T-helper 2 cell treated with Interferon-gamma antibody and Interleukin-4, amounts not matched to agents 100 ng/mL and 5 ng/mL, for 36 hours (primary cell): Measurements from ENCODE around the gene C14orf119. TPM values are rescaled to one million over a fixed set of nuclear protein-coding genes. Genes with fewer than 3 reads are reported as not detected.

ENCODE experiments used
- intact Hi-C: fragments of 100-400 bp; cut with micrococcal nuclease; formaldehyde crosslinking; loops from one replicate; pipeline ENCODE4 v1.15.1; 2023
- total RNA-seq: library from RNA; stranded (reverse); gene quantifications from 2 replicates; pipeline ENCODE4 v1.2.3, GENCODE V29; 2022

C14orf119 gene
- total RNA-seq, 1 donor from 2014 or later = 41.2 TPM

GRCh38 chr14:23058654-23059504, 36.4 kb upstream of the C14orf119 start:
- intact Hi-C loops = loop anchor here (1.0 to 5.0 kb wide), 3 partner anchors 73 to 488 kb away; partner anchors contain the start of gene LRP10

- intact Hi-C loops = no loop called here
Measured at GRCh38 chr14:23060536-23061260, 34.6 kb upstream of the C14orf119 start.

DNA sequence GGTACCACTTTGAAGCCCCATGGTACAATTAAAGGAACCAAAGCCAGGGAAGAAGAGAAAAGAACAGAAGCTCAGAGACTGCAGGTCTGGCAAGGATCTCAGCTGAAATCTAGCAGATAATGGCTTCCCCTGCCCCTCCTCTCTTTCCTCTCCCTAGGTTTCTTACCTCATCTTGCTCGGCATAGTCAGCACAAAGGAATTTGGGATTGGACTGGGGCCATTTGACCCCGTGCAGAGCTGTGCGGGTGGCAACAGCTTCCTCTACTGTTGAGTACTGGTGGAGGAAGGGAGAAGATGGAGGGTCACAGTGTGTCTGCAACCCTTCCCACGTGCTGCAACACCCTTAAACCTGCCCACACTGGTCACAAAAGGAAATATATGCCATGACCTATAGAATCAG, 33.3 kb upstream of the C14orf119 start:
- intact Hi-C loops = no loop called here

DNA sequence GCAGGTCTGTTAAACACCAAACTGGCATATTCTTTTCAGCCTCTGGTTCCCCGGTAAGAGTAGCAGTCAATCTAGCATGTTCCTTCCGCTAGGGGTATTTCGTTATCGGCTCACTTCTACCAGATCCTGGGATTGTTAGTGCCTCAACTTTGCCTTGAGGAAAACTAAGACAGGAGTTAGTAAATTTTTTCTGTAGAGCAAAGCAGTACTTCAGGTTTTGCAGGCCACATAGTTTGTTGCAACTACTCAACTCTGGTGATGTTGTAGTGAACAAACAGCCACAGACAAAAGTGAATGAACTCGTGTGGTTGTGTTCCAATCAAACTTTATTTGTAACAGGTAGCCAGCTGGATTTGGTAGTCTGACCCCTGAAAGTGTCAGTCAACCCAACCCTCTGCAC, 31.7 kb upstream of the C14orf119 start:
- intact Hi-C loops = no loop called here

DNA sequence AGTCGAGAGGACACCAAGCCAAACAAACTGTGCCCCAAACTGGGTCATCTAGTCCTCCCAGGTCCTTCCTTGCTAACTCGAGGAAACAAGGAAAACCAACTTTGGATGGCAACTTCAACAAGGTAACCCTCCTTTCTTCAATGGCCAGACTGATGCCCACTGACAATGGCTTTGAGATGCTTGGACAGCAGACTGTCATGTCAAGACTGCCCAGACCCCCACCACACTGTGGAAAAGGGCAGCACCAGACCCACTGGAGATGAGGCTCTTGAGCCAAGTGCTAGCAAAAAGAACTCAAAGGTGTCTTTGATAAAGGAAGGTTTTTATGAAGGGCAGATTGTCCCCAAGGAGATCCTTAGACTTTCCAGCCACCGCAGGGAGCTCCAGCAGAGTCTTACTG, 28.9 kb upstream of the C14orf119 start:
- intact Hi-C loops = no loop called here

DNA sequence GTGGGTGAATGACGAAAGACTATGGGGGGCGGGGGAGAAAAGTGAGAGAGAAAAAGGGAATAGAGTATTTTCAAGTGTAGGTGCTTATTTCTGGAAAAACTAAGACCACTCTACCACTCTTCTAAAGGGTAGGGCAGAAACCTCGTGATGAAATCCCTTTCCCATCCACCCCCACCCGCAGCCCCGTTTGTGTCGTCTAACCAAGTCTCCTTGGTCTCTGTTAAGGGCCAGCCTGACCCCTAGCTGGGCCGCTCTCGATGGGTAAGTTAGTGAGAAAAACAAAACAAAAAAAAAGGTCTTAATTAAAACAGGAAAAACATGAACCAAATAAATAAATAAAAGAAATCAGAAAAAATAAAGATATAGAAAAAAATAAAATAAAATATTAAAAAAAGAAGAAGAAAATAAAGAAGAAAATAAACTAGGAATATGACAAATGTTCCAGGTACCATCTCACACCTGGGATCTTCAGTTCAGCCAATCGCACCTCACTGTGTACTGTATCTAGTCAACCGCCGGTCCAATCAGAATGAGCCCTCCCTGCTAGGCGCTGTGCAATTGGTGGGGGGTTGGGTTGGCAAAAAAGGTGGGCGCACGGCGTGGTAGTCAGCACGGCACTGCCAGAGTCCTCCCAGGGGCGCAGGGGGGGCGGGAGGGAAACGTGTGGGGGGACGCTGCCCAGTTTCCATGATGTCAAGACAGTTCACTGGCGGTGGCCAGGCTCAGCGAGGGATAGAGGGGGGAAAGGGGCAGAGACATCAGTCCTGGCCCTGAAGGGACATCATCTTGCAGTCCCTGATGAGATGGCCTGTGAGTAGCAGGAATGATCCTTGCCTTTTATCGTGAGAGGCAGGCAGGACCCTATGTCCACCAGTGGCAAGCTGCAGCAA, 28.2 kb upstream of the C14orf119 start:
- intact Hi-C loops = no loop called here

DNA sequence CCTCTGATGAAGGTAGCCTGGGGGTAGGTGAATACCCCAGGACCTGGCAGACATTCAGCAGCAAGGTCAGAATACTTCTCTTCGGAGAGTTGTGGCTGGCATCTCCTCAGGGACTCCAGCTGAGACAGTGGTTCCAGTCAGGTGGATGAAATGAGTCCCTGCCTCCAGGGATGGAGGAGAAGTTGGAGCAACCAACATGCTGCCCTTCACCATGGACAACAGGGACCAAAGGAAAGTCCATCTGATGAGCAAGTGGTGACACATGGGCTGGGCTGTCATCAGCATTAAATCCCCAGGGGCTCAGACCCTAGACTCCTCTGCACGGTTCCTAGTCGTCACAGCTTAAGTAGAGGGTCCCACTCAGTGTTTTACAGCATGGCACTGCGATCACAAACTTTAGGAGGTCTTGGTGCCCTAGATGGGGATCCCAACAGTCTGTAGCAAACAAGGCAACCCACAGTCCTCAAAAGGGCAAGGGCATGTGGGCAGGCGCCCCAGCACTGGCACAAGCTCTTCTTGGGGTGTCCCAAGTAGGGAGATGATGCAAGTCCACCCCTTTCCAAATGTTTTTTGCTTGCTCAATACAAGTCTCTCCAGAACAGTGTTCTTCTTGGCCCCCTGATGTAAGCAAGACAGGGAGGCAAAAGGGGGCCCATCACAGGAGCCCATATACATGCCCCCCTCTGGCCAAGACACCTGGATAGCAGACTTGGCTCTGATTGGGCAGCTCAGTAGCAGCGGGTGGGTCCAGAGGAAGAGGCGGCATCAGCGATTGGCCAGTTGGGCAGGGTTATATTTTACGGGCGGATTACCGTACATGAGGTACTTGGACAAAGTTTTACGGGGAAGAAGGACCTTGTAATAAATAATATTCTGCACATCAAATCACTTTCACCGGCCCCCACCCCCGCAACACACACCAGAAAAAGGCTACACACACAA, 27.2 kb upstream of the C14orf119 start:
- intact Hi-C loops = no loop called here

GRCh38 chr14:23068789-23069412, 26.4 kb upstream of the C14orf119 start:
- intact Hi-C loops = no loop called here

- intact Hi-C loops = no loop called here
Measured at GRCh38 chr14:23069413-23069806, 25.9 kb upstream of the C14orf119 start.

DNA sequence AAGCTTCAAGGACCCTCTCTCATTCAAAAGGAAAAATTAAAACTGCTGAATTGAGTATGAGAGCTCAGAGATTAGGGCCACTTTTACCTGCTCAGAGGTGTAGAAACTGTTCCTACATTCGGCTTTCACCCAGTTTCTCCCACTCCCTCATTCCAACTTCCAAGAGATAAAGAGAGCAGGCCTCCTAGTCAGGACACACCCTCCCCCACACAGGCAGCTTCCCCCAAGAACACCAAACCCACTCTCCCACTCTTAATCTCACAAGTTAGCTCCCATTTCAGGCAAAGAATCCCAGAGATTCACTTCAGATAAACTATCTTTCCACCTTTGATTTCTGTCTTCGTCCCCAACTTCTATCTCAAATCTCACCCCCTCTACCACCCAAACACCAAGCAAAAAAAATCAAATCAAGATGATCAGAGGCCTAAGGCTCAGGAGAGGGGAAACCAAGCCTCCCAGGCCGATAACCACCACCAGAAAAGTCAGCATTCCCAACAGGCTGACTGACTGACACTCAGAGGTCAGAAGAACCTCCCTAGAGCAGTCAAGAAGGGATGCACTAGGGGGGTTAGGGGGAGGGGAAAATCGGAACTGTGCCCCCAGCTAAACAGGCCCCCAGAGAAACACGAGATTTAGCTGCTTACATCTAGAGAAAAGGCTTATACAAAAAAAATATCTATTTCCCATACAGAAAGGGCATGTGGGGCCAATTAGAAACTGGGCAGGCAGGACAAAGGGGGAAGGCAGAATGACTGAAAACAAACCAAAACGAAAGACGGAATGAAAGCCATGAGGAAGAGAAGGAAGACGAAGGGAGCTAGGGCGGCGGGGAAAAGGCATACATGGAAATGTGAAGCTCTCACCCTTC, 24.8 kb upstream of the C14orf119 start:
- intact Hi-C loops = loop anchor here (1.0 to 2.0 kb wide), 2 partner anchors 24 to 36 kb away; partner anchors contain the start of gene PSMB5

DNA sequence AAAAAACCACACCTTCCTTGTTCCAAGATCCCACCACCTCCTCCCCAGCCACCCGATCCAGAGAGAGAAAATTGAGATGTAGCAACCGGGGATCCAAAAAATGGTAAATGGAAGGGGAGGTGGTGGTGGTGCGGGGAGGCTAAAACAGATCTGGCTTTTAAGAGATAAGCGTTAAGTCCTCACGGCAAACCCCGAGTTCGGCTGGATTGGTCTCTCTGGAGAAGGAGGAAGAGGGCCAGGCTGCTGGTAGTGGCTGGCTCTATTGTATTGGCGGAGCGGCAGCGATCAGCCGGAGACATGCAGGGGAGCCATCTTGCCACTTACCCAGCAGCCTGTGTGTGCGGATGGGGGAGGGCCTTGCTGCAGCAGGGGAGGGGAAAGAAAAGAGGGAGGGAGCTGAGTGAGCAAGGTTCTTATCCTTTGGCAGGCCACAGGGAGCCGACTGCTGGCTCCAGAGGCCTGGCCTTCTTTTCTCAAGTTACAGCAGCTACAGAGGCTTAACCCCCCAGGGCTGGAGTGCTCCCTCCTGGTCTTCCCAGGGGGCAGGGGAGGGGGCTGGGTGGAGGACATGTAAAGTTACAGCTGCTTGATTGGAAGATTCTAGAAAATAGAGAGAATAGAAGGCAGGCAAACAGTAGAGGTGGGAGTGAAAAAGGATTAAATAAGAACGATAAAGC, 23.9 kb upstream of the C14orf119 start:
- intact Hi-C loops = loop anchor here (1.0 to 2.0 kb wide), 2 partner anchors 23 to 37 kb away; partner anchors contain the start of gene PSMB5

DNA sequence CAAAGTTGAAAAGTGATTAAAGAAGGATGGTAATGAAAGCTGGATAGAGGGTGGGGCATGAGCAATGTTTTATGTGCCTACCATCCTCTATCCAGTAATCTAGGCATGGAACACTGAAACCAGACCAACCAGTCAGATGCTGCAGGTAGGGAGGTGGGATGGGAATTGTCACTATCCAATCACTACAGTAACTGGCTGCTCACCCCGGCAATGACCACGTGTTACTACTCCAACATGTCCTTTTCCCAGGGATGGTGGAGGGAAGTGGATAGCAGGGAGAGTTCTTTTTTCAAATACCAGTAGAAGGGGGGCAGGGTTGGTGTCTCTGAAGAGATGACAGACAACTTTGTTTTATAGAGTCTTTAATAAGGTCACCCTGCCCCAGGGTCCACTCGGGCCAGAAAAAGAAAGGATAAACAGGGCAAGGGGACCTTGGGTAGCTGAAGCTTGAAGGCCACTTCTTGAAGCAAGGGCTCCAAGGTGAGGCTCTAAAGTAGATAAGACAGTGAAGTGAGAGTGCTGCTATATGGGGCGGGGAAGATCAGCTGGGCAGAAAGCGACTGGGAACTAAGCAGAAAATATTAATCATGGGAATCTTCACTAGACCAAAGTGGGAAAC, 23.3 kb upstream of the C14orf119 start:
- intact Hi-C loops = loop anchor here (1.0 to 2.0 kb wide), 2 partner anchors 22 to 37 kb away; partner anchors contain the start of gene PSMB5

GRCh38 chr14:23074906-23075305, 20.4 kb upstream of the C14orf119 start:
- intact Hi-C loops = no loop called here

DNA sequence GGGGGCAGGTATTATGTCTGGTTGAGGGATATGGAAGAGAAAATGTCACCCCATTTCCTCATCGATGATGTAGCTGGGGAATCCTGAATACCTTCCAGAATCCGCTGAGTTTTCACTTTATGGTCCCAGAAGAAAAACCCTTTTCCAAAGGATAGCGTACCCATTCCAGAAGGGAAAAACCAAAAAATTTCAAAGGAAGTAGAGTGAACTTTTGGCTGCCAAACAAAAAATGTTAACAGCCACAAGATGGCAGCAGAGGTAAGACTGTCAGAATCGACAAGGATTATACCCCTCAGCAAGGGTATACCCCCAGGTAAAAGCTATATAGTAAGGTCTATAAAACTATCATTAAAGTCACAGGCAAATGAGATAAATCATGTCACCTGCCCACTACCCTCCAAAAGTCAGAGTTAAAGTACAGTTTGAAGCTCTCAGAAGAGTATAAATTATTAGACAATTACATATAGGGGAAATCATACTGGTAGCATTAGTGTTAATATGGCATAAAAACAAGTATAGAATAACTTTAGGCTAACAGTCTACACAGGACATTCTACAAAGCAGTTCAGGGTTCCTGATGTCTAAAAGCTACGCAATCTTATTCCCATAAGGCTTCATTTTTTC, 18.4 kb upstream of the C14orf119 start:
- intact Hi-C loops = no loop called here

DNA sequence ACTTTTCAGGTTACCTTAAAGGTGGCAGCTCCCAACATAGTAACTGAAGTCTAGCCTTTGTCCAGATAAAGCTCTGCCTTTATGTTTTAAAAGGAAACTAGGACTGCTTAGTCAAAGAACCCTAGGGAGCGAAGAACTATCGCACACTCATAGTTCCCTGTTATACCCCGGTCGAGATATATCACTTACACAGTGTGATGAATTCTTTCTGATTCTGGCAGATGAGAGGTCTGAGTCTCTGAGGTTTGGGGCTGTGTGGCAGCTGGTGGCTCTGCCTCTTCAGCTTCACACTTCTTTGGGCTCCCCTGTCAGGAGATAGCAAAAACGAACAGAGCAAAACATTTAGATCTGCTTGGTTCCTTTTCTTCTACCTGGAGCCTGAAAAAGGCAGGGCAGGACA, 17.3 kb upstream of the C14orf119 start:
- intact Hi-C loops = no loop called here

DNA sequence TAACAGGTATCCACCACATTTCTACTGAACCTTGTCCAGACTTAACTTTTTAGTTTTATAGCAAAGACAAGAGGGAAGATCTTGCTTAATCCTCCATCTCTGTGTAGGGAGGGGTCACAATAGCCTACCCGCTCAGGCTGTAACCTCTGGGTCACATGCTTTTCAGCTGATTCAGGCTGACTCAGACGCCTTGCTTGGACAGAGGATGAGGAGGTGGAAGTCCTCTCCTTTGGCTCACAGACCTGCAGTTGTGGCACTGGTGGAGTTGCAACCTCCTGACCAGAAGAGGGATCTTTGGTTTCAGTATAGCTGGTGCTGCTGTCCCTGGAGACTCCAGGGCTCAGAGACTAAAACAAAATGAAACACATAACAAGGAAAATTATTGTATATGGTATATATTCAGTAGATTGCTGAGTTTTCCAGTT, 16.6 kb upstream of the C14orf119 start:
- intact Hi-C loops = no loop called here

DNA sequence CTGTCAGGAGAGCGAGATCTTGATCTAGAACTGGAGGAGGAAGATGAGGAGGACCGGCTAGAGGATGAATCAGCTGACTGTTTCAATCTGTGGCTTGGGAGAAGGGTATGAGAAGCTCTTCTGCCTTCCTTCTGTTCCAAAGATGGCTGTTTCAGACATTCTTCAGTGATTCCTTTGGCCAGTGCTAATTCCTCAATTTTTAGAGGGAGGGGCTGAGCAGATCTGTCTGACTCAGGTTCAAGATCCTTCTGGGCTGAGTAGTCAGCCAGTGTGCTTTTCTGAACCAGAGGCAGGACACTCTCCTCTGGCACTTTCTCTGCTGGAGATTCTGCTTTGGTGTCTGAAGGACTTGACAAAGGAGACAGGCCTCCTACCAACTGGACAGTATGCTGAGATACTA, 15.6 kb upstream of the C14orf119 start:
- intact Hi-C loops = no loop called here
